ENCODE measurements around the gene ARRDC1. TPM values are rescaled to one million over a fixed set of nuclear protein-coding genes. Genes with fewer than 3 reads are reported as not detected.
"Not testable (repeated sequence)": the region's sequence is repeated elsewhere in the genome, so short reads cannot be mapped to it uniquely, and the experiment has no call there.

The ARRDC1 gene
- total and polyA plus RNA-seq, 12 donors, result 14.1 to 194 (median 35.7) TPM

GRCh38 chr9:137620048-137620405 lies 14.5 kb downstream of the ARRDC1 start:
- Histone ChIP-seq H3K4me1 (replicated peaks in 1 of 2) (peaks cover 35 to 61% of the 10 kb centered on the region in 2 donors), H3K36me3 (replicated peaks in 1 of 2) (peaks cover 0 to 3% of the 10 kb centered on the region in 2 donors), H3K27me3 (no peaks in the 10 kb centered on the region), H3K27ac (peak overlapping the region in 4 of 5 donors; percentile 69 to 99 (median 82)), H3K9me3 (replicated peaks in 1 of 3) (no peaks in the 10 kb centered on the region), H3K4me3 (peak overlapping the region in 2 of 4 donors; percentile 67 to 74)
- WGBS, 4 donors, result 36 to 44% (median 40%) methylated on average over 4 of the region's 4 CpGs
- no peak for DNase-seq
- intact Hi-C loops (cut with DNase I), result no loop called here
- no peak for TF ChIP-seq POLR2A (IDR thresholded peaks at IDR 0.05)
- no peak for TF ChIP-seq CTCF (IDR thresholded peaks at IDR 0.05)

- 60 to 70% (median 62%) methylated on average over 4 to 7 of the region's 7 CpGs for WGBS, 4 donors
- peak overlapping the region in 3 of 5 donors; percentile 53 to 84 (median 69) for H3K27ac ChIP-seq
- H3K36me3 ChIP-seq (replicated peaks in 1 of 2), result no peaks in the 10 kb centered on the region
- H3K4me3 ChIP-seq, result peak overlapping the region in 1 of 4 donors; percentile 74
- no peak for DNase-seq
- no peaks in the 10 kb centered on the region for H3K9me3 ChIP-seq (replicated peaks in 1 of 3)
- no peak for TF ChIP-seq POLR2A (IDR thresholded peaks at IDR 0.05)
- TF ChIP-seq CTCF (IDR thresholded peaks at IDR 0.05), result no peak
- peaks cover 30 to 60% of the 10 kb centered on the region in 2 donors for H3K4me1 ChIP-seq (replicated peaks in 1 of 2)
- H3K27me3 ChIP-seq, result no peaks in the 10 kb centered on the region
- intact Hi-C loops (cut with DNase I), result no loop called here
Observed at GRCh38 chr9:137620581-137620980, 15.1 kb downstream of the ARRDC1 start.

- DNase-seq, result peak in 1 of 7 donors; percentile 21
- intact Hi-C loops (cut with DNase I), result no loop called here
- peak overlapping the region in 2 of 5 donors; percentile 30 to 53 for H3K27ac ChIP-seq
- H3K36me3 ChIP-seq (replicated peaks in 1 of 2), result no peaks in the 10 kb centered on the region
- no peaks in the 10 kb centered on the region for H3K27me3 ChIP-seq
- no peak for TF ChIP-seq POLR2A (IDR thresholded peaks at IDR 0.05)
- peak; percentile 20 to 44 (median 40) for TF ChIP-seq CTCF (IDR thresholded peaks at IDR 0.05)
- WGBS, 4 donors, result 42 to 46% (median 44%) methylated on average over 6 of the region's 6 CpGs
- H3K4me3 ChIP-seq, result no peak overlapping the region
- no peaks in the 10 kb centered on the region for H3K9me3 ChIP-seq (replicated peaks in 1 of 3)
- H3K4me1 ChIP-seq (replicated peaks in 1 of 2), result peaks cover 26 to 60% of the 10 kb centered on the region in 2 donors
Observed at GRCh38 chr9:137621131-137621757, 15.8 kb downstream of the ARRDC1 start.

GRCh38 chr9:137622211-137622610 lies 16.7 kb downstream of the ARRDC1 start:
- intact Hi-C loops (cut with DNase I); H3K4me3 ChIP-seq; H3K36me3 ChIP-seq (replicated peaks in 1 of 2); H3K27ac ChIP-seq; H3K9me3 ChIP-seq (replicated peaks in 1 of 3); H3K27me3 ChIP-seq: not testable (repeated sequence)
- H3K4me1 ChIP-seq (replicated peaks in 1 of 2), result peaks cover 24 to 53% of the 10 kb centered on the region in 2 donors
- peak in 1 of 7 donors; percentile 34 for DNase-seq
- WGBS, 4 donors, result 78 to 86% (median 82%) methylated on average over 8 of the region's 8 CpGs

GRCh38 chr9:137626464-137626863 lies 21.0 kb downstream of the ARRDC1 start:
- no peak for DNase-seq
- H3K9me3 ChIP-seq (replicated peaks in 1 of 3), result no peaks in the 10 kb centered on the region
- intact Hi-C loops (cut with DNase I), result no loop called here
- H3K27me3 ChIP-seq, result no peaks in the 10 kb centered on the region
- WGBS, 4 donors, result 45 to 66% (median 55%) methylated on average over 4 of the region's 4 CpGs
- no peak overlapping the region for H3K27ac ChIP-seq
- H3K4me1 ChIP-seq (replicated peaks in 1 of 2), result peaks cover 18 to 63% of the 10 kb centered on the region in 2 donors
- H3K4me3 ChIP-seq, result no peak overlapping the region
- H3K36me3 ChIP-seq (replicated peaks in 1 of 2), result no peaks in the 10 kb centered on the region
- TF ChIP-seq POLR2A (IDR thresholded peaks at IDR 0.05) (no peak), CTCF (IDR thresholded peaks at IDR 0.05) (no peak)

GRCh38 chr9:137627406-137627805 lies 21.9 kb downstream of the ARRDC1 start:
- DNase-seq, result peak in 1 of 7 donors; percentile 13
- 95 to 98% (median 97%) methylated on average over 12 to 14 of the region's 14 CpGs for WGBS, 4 donors

More at GRCh38 chr9:137627406-137627805, 21.9 kb downstream of the ARRDC1 start:
- H3K36me3 ChIP-seq (replicated peaks in 1 of 2); H3K27me3 ChIP-seq; H3K4me3 ChIP-seq; H3K9me3 ChIP-seq (replicated peaks in 1 of 3); H3K27ac ChIP-seq; intact Hi-C loops (cut with DNase I): not testable (repeated sequence)
- peaks cover 28 to 63% of the 10 kb centered on the region in 2 donors for H3K4me1 ChIP-seq (replicated peaks in 1 of 2)
